Activated naive CD4-positive, alpha-beta T cell treated with Interleukin-2 at 50 U/mL for 16 hours (primary cell): ENCODE results near the gene GPR137.
"Not testable (repeated sequence)": the region's sequence is repeated elsewhere in the genome, so short reads cannot be mapped to it uniquely, and the experiment has no call there.

Experiments
- DNase-seq: peaks from one replicate; pipeline ENCODE4 v3.0.0-alpha.2; 2020

Gene GPR137

DNA sequence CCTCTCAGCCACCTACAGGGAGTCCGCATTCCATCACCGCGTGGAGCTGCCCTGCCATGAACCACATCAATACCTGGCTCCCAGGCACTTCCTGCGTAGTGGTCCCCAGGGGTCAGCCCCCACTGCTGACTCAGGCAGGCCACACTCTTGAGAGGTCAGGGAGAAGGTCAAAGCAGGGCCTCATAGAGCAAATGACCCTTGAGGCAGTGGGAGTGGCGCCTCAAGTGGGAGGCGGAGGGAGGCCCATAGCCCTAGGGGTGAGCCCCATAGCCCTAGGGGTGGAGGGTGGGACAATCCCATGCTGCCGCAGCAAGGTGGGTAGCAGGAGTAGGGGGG lies 37.2 kb downstream of the GPR137 start:
- DNase-seq = no peak

DNA sequence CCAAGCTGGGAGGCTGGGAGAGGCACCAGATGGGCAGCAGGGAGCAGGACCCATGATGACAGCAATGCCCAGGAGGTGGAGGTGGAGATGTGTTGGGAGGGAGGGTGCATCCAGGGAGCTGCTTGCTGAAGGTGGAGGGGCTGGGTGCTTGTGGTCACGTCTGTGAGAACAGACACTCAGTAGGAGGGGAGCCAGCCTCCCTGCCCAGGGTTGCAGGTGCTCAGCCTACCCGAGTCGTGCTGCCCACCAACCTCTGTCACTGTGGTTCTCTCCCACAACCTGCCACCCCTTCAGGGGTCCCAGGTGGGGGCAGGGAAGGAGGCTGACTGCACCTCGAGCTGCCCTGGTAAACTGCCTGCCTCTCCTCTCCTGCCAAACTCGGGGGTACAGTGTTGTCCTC lies 37.7 kb downstream of the GPR137 start:
- DNase-seq = no peak

DNA sequence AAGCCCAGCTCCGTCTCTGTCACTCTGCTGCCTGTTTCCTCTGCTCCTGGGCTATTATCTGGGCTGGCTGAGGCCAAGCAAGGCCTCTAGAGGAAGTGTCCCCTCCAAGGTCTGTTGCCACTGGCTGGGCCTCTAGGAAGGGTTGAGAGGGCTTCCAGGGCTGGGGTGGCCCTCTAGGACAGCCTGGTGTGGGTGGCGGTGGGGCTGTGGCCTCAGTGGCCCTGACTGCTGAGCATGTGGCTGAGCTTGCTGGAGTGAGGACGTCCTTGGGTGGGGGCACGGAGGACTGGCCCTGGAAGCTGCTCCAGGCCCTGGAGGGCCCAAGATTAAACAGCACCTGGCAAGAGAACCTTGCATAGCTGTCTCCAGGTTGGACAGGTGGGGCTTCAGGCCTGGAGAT lies 38.3 kb downstream of the GPR137 start:
- DNase-seq = not testable (repeated sequence)

DNA sequence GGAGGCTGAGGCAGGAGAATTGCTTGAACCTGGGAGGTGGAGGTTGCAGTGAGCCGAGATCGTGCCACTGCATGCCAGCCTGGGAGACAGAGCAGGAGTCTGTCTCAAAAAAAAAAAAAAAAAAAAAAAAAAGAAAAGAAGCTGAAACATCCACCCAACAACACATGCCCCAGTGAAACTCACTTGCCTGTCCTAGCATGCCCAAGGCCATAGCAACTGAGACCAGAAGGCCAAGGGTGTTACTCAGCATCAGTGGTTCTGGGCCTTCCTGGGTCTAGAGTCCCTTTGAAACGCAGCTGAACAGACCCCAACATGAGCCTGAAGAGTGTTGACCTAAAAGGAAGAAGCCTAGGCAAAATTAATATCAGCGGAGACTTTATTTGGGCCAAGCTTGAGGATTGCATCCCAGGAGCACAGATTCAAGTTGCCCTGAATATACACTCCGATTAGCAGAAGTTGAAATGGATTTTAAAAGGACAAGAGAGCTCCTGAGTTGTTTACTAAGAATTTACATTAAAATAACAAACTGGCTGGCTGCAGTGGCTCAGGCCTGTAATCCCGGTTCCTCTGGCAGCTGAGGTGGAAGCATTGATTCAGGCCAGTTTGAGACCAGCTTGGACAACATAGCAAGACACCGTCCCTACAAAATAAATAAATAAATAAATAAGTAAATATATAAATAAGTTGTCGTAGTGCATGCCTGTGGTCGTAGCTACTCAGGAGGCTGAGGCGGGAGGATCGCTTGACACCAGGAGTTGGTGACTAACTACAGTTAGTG lies 39.2 kb downstream of the GPR137 start:
- DNase-seq = no peak

DNA sequence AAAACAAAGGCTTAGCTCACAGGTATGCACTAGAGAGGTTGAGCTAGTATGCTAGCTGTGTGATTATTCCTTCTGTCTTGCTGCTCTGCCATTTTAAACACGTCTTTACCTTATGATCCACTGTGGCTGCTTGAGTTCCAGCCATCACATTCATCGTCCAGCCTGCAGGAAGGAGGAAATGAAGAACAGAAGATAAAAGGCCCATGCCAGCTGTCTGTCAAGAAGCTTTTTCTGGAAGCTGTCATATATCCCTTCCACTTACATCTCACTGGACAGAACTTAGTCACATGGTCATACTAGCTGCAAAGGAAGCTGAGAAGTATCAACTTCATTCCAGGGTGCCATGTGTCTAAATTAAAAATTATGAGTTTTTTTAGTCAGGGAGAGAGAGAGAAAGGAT lies 41.7 kb downstream of the GPR137 start:
- DNase-seq = no peak

DNA sequence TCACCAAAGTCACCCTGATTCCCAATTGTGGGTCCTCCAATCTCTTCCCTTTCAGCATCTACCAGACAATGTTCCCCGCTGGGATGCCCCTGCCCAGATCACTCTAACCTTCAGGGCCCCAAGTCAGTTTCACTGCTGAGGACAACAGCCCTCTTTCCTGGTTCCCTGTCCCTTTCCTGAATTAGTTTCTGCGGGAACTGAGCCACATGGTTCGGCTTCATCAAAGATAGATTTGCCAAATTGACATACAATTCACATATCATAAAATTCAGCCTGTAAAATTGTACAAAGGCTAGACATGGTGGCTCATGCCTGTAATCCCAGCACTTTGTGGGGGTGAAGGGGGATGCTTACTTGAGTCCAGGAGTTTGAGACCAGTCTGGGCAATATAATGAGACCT lies 42.3 kb downstream of the GPR137 start:
- no peak for DNase-seq

DNA sequence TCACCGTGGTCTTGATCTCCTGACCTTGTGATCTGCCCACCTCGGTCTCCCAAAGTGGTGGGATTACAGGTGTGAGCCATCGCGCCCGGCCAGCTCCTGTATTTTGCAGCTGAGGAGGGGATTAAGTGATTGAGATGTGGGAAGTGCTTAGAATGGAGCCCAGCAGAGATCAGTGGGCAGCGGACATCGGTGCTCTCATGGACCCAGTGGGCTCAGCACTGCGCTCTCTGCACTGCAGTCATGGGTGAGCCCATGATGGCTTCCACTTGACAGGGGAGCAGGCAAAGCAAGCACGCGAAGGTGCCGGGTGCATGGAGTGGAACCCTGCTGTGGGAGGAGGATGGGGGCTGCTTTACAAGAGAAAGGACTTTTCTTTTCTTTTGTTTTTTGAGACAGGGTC lies 45.2 kb downstream of the GPR137 start:
- no peak for DNase-seq

DNA sequence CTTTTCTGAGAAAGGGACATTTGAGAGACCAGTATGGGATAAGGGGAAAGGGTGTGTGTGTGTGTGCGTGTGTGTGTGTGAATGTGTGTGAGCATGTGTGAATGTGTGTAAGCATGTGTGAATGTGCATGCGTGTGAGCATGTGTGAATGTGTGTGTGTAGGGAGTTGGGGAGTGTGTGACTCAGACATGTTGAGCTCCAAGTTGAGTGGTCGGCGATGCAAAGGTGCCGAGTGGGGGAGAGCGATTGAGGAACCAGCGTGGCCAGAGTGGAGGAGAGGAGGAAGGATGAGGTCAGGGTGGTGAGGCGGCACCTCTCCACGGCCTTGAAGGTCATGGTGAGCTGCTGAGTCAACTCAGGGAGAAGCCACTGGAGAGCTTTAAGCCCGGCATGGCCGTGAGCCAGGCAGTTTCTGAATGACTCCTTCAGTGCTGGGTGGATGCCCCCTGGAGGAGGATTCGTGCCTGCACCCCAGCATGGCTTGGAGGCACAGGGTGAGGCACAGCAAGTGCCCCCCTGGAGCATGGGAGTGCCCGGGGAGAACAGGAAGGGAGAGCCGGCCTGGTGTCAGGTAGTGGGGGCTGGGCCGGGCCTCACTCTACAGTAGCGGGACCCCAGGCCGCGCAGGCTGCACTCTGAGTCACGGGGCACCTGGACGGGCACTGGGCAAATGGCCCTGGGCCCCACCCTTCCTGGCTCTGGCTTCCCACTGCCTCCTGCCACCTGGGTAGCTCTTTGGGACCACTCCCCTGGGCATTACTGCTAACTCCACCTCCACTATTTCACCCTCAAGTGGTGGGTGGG lies 46.1 kb downstream of the GPR137 start:
- DNase-seq = peak; percentile 74

DNA sequence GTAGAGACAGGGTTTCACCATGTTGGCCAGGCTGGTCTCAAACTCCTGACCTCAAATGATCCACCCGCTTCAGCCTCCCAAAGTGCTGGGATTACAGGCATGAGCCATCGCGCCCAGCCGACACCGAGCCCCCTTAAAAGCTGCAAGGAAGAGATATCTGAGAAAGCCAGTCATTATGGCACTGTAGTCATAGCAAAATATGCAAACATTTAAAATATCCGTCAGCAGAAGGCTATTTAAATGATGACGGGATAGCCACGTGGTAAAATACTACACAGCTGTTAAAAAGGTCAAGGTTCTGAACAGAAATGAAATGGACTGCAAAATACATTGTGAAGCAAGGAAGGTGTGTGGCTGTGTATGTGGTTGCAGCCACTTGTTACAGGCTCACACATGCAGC lies 47.9 kb downstream of the GPR137 start:
- DNase-seq = no peak

DNA sequence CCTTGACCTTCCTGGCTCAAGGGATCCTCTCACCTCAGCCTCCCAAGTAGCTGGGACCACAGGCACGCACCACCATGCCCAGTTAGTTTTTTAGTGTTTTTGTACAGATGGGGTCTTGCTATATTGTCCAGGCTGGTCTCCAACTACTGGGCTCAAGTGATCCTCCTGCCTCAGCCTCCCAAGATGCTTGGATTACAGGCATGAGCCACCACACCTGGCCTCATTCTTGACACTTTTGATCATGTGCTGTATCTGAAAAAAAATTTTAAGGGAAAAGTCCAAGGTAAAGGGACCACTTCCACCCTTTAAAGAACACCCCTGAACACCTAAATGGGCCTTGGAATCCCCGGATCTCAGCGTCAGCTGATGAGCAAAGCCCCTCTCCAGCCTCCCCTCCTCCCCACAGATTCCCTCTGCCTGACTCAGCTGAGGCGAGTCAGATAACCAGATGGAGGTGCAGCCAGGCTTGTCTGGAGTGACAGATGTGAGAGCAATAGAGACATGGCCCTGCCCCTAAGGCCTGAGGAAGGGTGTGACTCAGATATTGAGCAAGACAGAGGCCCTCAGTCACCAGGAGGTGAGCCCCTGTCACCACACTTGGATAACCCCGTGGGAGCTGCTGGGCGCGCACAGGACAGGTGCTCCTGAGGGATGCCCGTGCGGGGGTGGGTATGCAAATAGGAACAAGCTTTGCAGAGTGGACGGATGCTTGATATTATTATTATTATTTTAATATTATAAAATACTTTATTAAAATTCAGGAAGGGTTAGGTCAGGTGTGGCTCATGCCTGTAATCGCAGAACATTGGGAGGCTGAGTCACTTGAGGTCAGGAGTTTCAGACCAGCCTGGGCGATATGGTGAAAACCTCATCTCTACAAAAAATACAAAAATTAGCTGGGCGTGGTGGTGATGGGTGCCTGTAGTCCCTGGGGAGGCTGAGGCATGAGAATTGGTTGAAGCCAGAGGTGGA lies 49.4 kb downstream of the GPR137 start:
- DNase-seq = no peak

DNA sequence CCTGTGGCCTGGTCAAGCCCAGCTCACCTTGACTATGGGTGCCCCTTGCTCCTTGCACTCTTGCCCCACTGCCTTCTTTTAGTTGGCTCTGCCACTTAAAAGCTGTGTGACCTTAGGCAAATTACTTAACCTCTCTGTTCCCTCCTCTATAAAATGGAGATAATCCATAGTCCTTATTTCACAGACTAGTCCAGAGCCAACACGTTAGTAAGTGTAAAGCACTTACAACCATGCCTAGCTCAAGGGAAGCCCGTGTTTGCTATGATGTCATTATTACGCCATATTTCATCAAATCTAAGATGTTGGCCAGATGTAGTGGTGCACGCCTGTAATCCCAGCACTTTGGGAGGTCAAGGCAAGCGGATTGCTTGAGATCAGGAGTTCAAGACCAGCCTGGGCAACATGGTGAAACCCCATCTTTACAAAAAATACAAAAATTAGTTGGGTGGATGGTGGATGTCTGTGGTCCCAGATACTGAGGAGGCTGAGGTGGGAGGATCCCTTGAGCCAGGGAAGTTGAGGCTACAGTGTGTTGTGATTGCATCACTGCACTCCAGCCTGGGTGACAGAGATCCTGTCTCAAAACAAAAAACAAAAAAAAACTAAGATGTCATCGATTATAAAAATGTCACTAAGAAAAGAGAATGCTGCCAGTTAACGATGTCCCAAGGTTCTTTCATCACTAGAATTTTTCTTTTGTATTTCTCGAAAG lies 52.0 kb downstream of the GPR137 start:
- no peak for DNase-seq

DNA sequence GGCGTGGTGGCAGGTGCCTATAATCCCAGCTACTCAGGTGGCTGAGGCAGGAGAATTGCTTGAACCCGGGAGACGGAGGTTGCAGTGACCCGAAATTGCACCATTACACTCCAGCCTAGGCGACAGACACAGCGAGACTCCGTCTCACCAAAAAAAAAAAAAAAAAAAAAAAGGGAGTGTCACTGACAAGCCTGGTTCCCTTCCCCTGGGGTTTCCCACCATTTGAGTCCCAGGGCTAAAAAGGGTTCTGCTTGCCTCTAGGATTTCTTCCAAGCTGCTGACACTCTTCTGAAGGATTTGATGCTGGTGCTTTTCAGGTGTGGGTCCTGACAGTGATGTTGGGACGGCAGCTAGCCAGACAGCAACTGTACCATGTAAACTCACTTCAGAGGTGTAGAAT lies 53.1 kb downstream of the GPR137 start:
- DNase-seq = no peak
